Neutrophil (primary cell): ENCODE measurements around the gene NOD1.

Experiments used
- H3K27ac ChIP-seq: fragments of 200-600 bp; sonication (generic); 2 replicates; pipeline ENCODE4 v1.5.1; 2016; ENCODE audit warnings: mild to moderate bottlenecking, moderate library complexity
- H3K27me3 ChIP-seq: fragments of 200-600 bp; sonication (generic); 2 replicates; pipeline ENCODE4 v1.6.0; 2016; ENCODE audit warnings: mild to moderate bottlenecking
- H3K36me3 ChIP-seq: fragments of 200-600 bp; sonication (generic); 2 replicates; pipeline ENCODE4 v1.5.1; 2017
- H3K4me1 ChIP-seq, 2 experiments: fragments of 200-600 bp in 1 of 2; sonication (generic) in 1 of 2; 1 replicate in 1 of 2; 2 replicates in 1 of 2; pipeline versions ENCODE4 v1.5.1 to v1.6.1; 2013 to 2016; ENCODE audit warnings: low read depth in 1 of 2, low read length in 1 of 2, mild to moderate bottlenecking in 1 of 2, moderate library complexity in 1 of 2; ENCODE audit not compliant: control insufficient read depth in 1 of 2, insufficient read depth in 1 of 2
- H3K4me3 ChIP-seq, 2 experiments: fragments of 200-600 bp in 1 of 2; sonication (generic) in 1 of 2; 1 replicate in 1 of 2; 2 replicates in 1 of 2; pipeline ENCODE4 v1.5.1; 2013 to 2016; ENCODE audit warnings: low read depth in 1 of 2, low read length in 1 of 2, mild to moderate bottlenecking in 1 of 2, moderate library complexity in 1 of 2
- H3K9me3 ChIP-seq: fragments of 200-600 bp; sonication (generic); 2 replicates; pipeline ENCODE4 v1.5.1; 2016
- TF ChIP-seq, protein P1 (sequence below): fragments of 200-600 bp; sonication (generic); IDR thresholded peaks from 2 replicates; pipeline ENCODE4 v1.5.1; 2016; ENCODE audit warnings: antibody characterized with exemption

Gene NOD1

DNA sequence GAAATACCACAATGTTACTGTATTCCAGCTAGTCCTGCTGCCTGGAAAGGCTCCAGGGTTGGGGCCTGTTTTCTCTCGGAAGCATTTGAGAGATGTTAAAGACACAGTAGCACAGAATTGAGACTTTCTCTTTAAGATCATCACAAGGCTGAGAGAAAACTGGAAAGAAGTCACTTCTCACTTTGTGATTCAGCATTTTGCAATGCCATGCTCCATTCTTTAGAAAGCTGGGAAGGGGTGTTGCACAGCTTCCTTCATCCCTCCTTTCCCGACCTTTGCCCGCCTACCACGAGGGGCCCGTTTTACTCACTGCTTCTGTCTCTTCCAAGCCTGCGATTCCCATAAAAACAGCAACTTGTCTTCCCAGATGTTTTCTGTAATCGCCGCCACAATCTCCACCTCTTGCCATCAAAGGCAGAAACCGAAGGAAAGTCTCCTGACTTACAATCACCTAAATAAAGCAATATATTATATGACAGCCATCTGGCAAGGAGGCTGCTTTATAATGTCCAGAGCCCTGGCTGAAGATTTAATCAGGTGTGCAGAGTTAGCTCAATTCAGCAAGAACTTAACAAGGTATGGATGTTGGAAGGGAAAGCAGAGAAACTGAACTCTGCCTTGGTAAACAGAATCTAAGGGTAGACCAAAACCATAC is 18.9 kb downstream of the NOD1 start:
- TF ChIP-seq, protein P1, sequence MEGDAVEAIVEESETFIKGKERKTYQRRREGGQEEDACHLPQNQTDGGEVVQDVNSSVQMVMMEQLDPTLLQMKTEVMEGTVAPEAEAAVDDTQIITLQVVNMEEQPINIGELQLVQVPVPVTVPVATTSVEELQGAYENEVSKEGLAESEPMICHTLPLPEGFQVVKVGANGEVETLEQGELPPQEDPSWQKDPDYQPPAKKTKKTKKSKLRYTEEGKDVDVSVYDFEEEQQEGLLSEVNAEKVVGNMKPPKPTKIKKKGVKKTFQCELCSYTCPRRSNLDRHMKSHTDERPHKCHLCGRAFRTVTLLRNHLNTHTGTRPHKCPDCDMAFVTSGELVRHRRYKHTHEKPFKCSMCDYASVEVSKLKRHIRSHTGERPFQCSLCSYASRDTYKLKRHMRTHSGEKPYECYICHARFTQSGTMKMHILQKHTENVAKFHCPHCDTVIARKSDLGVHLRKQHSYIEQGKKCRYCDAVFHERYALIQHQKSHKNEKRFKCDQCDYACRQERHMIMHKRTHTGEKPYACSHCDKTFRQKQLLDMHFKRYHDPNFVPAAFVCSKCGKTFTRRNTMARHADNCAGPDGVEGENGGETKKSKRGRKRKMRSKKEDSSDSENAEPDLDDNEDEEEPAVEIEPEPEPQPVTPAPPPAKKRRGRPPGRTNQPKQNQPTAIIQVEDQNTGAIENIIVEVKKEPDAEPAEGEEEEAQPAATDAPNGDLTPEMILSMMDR = no peak
- Histone ChIP-seq H3K4me1 (peaks cover 18 to 19% of the 10 kb centered on the region in 2 experiments), H3K4me3 (no peak overlapping the region), H3K27me3 (no peaks in the 10 kb centered on the region), H3K9me3 (no peaks in the 10 kb centered on the region), H3K27ac (no peak overlapping the region), H3K36me3 (peaks cover 26% of the 10 kb centered on the region)

DNA sequence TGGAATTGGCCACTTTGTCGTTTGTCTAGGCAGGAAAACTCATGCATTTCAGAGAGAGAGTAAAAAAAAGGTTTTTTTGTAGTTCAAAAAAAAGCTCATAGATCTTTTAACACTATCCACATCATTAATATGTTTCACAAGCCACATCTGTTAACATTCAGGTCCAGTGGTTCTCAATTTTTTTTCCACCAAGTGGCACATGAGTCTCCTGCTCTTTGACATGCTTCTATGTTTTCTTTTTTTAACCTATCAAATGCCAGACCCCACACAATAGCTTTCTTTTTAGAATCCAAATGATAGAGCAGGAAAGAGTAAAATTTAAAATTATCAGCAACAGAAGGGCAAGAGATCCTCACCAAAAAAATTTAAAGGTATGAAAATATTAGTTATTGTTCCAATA is 20.3 kb downstream of the NOD1 start:
- Histone ChIP-seq H3K27ac (no peak overlapping the region), H3K4me3 (no peak overlapping the region), H3K9me3 (no peaks in the 10 kb centered on the region), H3K36me3 (peaks cover 40% of the 10 kb centered on the region), H3K4me1 (peaks cover 8 to 9% of the 10 kb centered on the region in 2 experiments), H3K27me3 (no peaks in the 10 kb centered on the region)
- TF ChIP-seq, protein P1 = no peak

DNA sequence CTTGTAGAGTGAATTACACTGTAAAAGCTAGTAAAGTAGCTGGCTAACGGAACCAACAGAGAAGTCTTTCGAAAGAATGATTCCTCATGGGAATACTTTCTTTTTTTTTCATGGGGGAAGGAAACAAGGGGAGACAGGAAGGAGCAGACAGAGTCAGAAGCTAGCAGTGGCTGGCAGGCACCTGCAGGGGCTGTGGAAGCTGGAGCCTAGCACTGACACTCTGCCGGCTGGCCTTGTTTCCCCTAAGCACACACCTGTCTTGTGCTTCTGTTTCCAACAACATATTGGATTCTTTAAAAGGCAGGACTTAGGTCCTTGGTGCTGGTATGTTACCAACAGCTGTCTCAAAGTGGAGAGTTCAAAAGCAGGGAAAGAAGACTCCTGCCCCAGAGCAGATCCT is 24.7 kb downstream of the NOD1 start:
- Histone ChIP-seq H3K36me3 (peaks cover 81% of the 10 kb centered on the region), H3K27me3 (no peaks in the 10 kb centered on the region), H3K27ac (no peak overlapping the region), H3K9me3 (no peaks in the 10 kb centered on the region), H3K4me1 (no peaks in the 10 kb centered on the region), H3K4me3 (no peak overlapping the region)
- TF ChIP-seq, protein P1 = no peak

DNA sequence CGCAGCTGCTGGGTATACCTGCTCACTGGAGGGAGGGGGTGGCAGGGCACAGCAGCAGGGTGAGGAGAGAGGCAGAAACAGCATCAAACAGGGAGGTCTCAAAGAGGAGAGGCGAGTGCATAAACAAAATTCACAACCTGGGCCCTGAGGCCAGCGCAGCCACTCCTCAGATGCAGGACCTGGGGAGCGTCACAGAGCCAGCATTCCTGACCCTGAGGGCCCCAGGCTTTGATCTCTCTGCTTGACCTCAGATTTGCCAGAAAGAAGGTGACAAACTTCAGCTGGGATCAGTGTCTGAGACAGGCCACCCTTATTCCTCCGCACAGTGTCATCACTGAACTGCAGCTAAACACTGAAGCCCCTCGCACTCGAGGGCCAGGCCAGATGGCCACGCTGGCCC is 25.6 kb downstream of the NOD1 start:
- no peak overlapping the region for H3K27ac ChIP-seq
- peaks cover 90% of the 10 kb centered on the region for H3K36me3 ChIP-seq
- H3K4me3 ChIP-seq = no peak overlapping the region
- TF ChIP-seq, protein P1 = no peak
- H3K4me1 ChIP-seq = no peaks in the 10 kb centered on the region
- no peaks in the 10 kb centered on the region for H3K9me3 ChIP-seq
- no peaks in the 10 kb centered on the region for H3K27me3 ChIP-seq

DNA sequence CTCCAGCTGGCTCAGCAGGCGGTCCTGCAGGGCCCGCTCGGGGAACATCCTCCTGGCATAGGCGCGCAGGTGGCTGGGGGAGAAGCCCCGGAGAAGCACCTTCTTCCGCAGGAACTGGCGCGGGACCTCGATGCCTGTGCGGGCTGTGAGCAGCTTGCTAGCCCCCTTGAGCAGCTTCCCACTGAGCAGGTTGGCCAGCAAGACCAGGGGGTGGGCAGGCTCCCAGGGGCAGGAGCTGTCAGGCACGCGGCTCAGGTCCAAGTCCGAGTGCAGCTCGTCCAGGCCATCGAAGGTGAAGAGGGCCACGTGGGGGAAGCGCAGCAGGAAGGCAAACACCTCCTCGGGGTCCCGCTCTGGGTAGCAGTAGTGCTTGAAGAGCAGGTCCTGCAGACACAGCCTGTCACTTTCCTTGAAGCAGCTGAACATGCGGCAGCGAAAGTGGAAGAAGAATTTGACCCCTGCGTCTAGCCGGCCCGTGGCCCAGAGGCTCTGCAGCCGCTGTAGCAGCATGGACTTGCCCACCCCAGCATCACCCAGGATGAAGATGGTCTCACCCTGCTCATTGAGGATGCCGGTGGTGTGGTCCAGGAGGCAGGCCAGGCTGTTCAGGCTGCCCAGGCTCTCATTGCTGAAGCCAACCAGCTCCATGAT is 26.2 kb downstream of the NOD1 start:
- TF ChIP-seq, protein P1 = no peak
- Histone ChIP-seq H3K4me1 (no peaks in the 10 kb centered on the region), H3K27ac (no peak overlapping the region), H3K36me3 (peaks cover 91% of the 10 kb centered on the region), H3K4me3 (no peak overlapping the region), H3K9me3 (no peaks in the 10 kb centered on the region), H3K27me3 (no peaks in the 10 kb centered on the region)
